Stimulated activated naive CD8-positive, alpha-beta T cell treated with anti-CD3 and anti-CD28 coated beads, Interleukin-15, amount 100 ng/mL, for 72 hours (primary cell): ENCODE measurements around the gene CSF3.

ENCODE experiments used
- ATAC-seq: fragments of 150-1000 bp; cut with Tn5 transposase; 2 replicates; pipeline ENCODE4 v1.10.0; 2021; ENCODE audit warnings: mild to moderate bottlenecking, moderate library complexity
- DNase-seq, 2 donors: peaks; one replicate each; pipeline ENCODE4 v3.0.0; 2021 to 2022
- H3K27ac Mint-ChIP-seq, 2 donors: one replicate each; pipeline ENCODE4 v1.8.0; 2022; ENCODE audit warnings: mild to moderate bottlenecking in 2 of 2, mixed read lengths in 2 of 2, moderate library complexity in 2 of 2
- H3K27me3 Mint-ChIP-seq: one replicate; pipeline ENCODE4 v1.8.0; 2022; ENCODE audit warnings: mixed read lengths
- H3K4me1 Mint-ChIP-seq: one replicate; pipeline ENCODE4 v1.8.0; 2022; ENCODE audit warnings: mild to moderate bottlenecking, mixed read lengths
- H3K4me3 Mint-ChIP-seq, 2 donors: one replicate each; pipeline ENCODE4 v1.8.0; 2022; ENCODE audit warnings: mild to moderate bottlenecking in 2 of 2, mixed read lengths in 2 of 2, moderate library complexity in 1 of 2
- H3K9me3 Mint-ChIP-seq, 2 donors: one replicate each; pipeline ENCODE4 v1.8.0; 2022; ENCODE audit warnings: mixed read lengths in 2 of 2

Gene CSF3

GRCh38 chr17:40015998-40016985, 1.1 kb downstream of the CSF3 start:
- Mint-ChIP-seq H3K27ac (peak overlapping the region in 1 of 2 donors; percentile 19), H3K4me1 (peaks cover 22% of the 10 kb centered on the region), H3K27me3 (peaks cover 9% of the 10 kb centered on the region), H3K4me3 (no peak overlapping the region), H3K9me3 (no peaks in the 10 kb centered on the region)
- DNase-seq (no peak), ATAC-seq (no peak)

DNA sequence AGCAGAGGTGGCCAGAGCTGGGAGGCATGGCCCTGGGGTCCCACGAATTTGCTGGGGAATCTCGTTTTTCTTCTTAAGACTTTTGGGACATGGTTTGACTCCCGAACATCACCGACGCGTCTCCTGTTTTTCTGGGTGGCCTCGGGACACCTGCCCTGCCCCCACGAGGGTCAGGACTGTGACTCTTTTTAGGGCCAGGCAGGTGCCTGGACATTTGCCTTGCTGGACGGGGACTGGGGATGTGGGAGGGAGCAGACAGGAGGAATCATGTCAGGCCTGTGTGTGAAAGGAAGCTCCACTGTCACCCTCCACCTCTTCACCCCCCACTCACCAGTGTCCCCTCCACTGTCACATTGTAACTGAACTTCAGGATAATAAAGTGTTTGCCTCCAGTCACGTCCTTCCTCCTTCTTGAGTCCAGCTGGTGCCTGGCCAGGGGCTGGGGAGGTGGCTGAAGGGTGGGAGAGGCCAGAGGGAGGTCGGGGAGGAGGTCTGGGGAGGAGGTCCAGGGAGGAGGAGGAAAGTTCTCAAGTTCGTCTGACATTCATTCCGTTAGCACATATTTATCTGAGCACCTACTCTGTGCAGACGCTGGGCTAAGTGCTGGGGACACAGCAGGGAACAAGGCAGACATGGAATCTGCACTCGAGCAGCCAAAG, 2.3 kb downstream of the CSF3 start:
- peak overlapping the region in 1 of 2 donors; percentile 89 for H3K27ac Mint-ChIP-seq
- no peak for ATAC-seq
- no peak for DNase-seq
- peaks cover 10% of the 10 kb centered on the region for H3K4me1 Mint-ChIP-seq
- H3K4me3 Mint-ChIP-seq, result no peak overlapping the region
- H3K9me3 Mint-ChIP-seq, result no peaks in the 10 kb centered on the region
- peaks cover 2% of the 10 kb centered on the region for H3K27me3 Mint-ChIP-seq

DNA sequence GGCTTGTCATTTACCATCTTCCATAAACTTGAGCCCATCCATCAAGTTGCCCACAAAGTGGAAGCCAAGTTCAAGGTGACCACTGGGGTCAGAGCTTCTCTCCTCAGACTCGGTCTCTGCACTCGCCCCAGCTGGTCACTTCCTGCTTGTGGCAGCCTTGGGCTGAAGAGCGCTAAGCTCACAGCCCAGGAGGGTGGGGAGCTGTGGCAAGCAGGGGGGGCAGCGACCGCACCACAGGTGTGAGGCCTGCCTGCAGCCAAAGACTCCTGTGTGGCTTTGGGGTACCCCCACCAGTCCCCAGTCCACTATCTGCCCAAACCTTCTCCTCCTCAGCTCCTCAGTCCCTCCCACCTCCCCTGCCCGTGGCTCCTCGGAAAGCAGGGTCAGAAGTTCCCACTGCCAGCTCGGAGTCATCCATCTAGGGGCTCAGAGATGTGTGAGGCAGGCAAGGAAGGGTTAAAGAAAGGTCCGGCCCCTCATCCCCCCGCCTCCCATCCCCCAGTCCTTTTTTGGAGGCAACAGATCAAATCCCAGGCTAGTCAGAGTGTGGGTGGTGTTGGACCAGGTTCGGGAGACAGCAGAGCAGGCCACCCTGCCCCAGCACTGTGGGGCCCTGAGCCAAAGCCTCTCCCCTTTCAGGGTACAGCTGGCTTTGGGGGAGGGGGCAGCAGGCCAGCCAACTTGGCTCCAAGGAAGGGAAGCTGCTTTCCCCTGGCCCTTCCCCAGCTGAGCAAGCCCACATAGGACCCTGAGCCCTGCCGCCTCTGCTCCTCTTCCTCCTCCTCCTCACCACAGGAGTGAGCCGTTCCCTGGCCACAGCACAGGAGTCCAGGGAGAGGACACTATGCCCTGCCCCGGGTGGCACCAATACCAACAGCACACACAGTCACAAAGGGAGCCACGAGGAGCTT, 3.2 kb downstream of the CSF3 start:
- H3K4me3 Mint-ChIP-seq, result no peak overlapping the region
- no peaks in the 10 kb centered on the region for H3K27me3 Mint-ChIP-seq
- DNase-seq (no peak), ATAC-seq (no peak)
- H3K4me1 Mint-ChIP-seq, result peaks cover 7% of the 10 kb centered on the region
- H3K9me3 Mint-ChIP-seq, result no peaks in the 10 kb centered on the region
- H3K27ac Mint-ChIP-seq, result peak overlapping the region in 1 of 2 donors; percentile 77

- Mint-ChIP-seq H3K4me3 (no peak overlapping the region), H3K9me3 (no peaks in the 10 kb centered on the region), H3K27ac (no peak overlapping the region), H3K4me1 (no peaks in the 10 kb centered on the region), H3K27me3 (no peaks in the 10 kb centered on the region)
- DNase-seq (no peak), ATAC-seq (no peak)
These were observed 4.1 kb downstream of the CSF3 start for GRCh38 chr17:40019140-40019991.

GRCh38 chr17:40020146-40020545, 4.9 kb downstream of the CSF3 start:
- Mint-ChIP-seq H3K4me3 (no peak overlapping the region), H3K4me1 (peaks cover 2% of the 10 kb centered on the region), H3K27me3 (no peaks in the 10 kb centered on the region), H3K9me3 (no peaks in the 10 kb centered on the region), H3K27ac (peak overlapping the region in 1 of 2 donors; percentile 57)
- DNase-seq, result no peak
- ATAC-seq, result no peak

- ATAC-seq (no peak), DNase-seq (no peak)
- Mint-ChIP-seq H3K27ac (peak overlapping the region in 1 of 2 donors; percentile 78), H3K27me3 (no peaks in the 10 kb centered on the region), H3K9me3 (no peaks in the 10 kb centered on the region), H3K4me1 (peaks cover 15% of the 10 kb centered on the region), H3K4me3 (no peak overlapping the region)
These were observed 6.3 kb downstream of the CSF3 start for GRCh38 chr17:40021451-40021971.

DNA sequence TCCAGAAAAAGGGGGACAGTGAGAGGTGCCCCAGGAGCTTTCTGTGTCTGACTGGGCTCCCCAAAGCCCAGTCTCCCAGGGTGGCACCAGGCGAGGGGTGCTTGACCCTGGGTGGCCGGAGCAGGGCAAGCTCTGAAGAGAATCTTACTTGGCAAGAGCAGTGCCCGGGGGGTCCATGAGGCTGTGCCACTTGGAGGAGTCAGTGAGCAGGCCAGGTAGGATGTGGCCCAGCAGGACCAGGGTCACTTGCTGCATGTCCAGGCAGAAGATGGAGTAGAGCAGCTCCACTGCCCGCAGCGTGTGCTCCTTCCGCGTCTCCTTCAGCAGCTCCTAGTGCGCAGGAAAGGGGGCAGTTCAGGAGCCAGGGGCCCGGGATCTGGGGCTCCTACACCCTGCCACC, 7.3 kb downstream of the CSF3 start:
- Mint-ChIP-seq H3K4me3 (no peak overlapping the region), H3K27ac (no peak overlapping the region), H3K4me1 (peaks cover 24% of the 10 kb centered on the region), H3K27me3 (no peaks in the 10 kb centered on the region), H3K9me3 (no peaks in the 10 kb centered on the region)
- no peak for DNase-seq
- no peak for ATAC-seq

GRCh38 chr17:40022961-40023541, 7.8 kb downstream of the CSF3 start:
- H3K27ac Mint-ChIP-seq, result no peak overlapping the region
- DNase-seq (no peak), ATAC-seq (no peak)
- H3K27me3 Mint-ChIP-seq, result no peaks in the 10 kb centered on the region
- H3K9me3 Mint-ChIP-seq, result no peaks in the 10 kb centered on the region
- H3K4me3 Mint-ChIP-seq, result no peak overlapping the region
- H3K4me1 Mint-ChIP-seq, result peaks cover 24% of the 10 kb centered on the region

DNA sequence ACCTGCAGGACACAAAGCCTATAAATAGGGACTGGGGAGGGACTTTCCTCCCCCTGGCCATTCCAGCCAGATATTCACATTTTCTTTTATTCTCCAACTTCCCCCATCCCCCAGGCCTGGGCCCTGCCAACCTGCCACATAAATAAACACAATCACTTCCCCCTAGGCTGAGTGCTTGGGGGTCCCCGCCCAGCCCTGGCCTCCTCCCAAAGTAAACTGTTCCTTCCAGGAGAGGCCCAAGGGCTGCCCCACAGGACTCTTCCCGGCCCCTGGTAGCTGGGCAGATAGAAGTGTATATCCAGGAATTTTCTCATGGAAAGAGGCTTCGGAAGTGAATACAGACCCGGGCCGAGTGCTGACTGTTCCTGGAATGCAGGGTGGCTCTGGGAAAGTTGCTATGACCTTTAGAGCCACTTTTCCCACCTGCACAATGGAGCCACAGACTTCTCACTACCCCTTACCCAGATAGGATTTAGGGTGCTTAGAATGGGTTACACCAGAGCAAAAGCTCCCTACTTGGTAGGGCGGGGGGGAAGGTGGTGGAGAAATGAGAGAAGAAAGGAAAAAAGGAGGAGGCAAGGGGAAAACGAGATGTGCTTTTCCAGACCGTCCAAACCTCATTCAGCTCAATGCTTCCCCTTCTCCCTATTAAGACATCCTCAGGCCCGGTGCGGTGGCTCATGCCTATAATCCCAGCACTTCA, 8.5 kb downstream of the CSF3 start:
- Mint-ChIP-seq H3K27ac (peak overlapping the region in 1 of 2 donors; percentile 89), H3K4me3 (no peak overlapping the region)

DNA sequence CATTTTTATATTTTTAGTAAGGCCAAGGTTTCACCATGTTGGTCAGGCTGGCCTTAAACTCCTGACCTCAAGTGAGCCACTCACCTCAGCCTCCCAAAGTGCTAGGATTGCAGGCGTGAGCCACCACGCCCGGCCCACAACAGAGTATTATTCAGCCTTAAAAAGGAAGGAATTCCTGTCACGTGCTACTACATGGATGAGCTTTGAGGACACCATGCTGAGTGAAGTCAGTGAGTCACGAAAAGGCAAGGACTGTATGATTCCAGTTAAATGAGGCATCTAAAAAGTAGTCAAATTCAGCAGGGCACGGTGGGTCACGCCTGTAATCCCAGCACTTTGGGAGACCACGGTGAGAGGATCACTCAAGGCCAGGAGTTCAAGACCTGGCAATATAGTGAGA, 9.7 kb downstream of the CSF3 start:
- DNase-seq, result no peak
- Mint-ChIP-seq H3K27ac (peak overlapping the region in 1 of 2 donors; percentile 29), H3K4me1 (peaks cover 24% of the 10 kb centered on the region), H3K4me3 (no peak overlapping the region), H3K27me3 (no peaks in the 10 kb centered on the region), H3K9me3 (no peaks in the 10 kb centered on the region)
- no peak for ATAC-seq

More for the DNA sequence above, 8.5 kb downstream of the CSF3 start:
- ATAC-seq (no peak), DNase-seq (no peak)
- Mint-ChIP-seq H3K4me1 (peaks cover 24% of the 10 kb centered on the region), H3K9me3 (no peaks in the 10 kb centered on the region), H3K27me3 (no peaks in the 10 kb centered on the region)

DNA sequence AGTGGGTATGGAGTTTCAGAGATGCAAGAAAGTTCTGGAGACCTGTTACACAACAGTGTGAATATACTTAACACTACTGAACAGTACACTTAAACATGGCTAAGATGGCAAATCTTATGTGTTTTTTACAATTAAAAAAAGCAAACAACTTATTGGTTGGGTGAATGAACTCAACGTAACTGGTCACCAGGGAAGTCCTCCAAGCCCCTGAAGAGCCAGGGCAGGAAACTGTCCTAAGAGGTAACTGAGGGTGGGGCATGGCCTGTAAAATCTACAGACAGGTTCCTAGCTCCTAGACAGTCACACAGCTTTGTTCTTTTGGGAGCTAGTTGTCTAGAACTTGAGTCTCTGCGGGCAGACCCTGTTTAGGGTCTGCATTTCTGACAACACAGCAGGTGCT, 10.3 kb downstream of the CSF3 start:
- ATAC-seq, result no peak
- H3K27ac Mint-ChIP-seq, result peak overlapping the region in 1 of 2 donors; percentile 0
- H3K9me3 Mint-ChIP-seq, result no peaks in the 10 kb centered on the region
- DNase-seq, result no peak
- no peaks in the 10 kb centered on the region for H3K27me3 Mint-ChIP-seq
- peaks cover 24% of the 10 kb centered on the region for H3K4me1 Mint-ChIP-seq
- H3K4me3 Mint-ChIP-seq, result no peak overlapping the region

DNA sequence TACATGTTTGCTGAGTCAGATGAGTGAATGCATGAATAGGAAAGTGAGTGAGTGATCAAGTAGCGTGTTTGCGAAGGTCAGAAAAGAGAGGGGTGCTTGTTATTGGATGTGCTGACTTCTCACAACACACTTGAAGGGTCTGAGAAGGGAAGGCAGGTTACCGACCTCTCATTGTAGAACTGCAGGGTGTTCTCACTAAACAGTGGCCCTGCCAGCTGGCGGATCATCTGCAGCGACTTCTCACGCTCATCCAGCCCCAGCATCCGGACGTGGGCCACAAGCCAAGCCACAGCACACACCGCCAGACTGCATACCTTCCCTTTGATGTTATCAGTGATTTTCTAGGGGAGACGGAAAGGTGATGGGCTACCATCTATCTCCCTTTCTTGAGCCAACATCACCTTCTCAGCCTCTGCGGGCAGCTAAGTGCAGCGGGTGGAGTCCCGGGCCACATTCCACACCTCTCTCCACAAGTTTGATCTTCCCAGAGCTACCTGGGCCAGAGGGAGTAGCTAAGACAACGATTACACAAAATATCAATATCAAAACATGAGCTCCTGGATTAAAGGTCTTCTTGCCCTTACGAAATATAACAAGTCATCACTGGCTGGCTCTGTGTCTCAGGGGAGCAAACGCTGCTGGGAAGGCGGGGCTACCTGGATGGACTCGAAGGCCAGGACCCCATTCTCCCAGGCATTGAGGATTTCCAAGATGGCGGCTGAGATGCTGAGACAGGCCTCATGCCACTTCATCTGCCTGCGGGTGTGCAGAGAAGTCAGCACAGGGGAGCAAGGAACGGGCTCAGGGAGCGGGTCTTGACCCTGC, 11.0 kb downstream of the CSF3 start:
- no peaks in the 10 kb centered on the region for H3K9me3 Mint-ChIP-seq
- DNase-seq, result no peak
- no peak for ATAC-seq
- H3K4me3 Mint-ChIP-seq, result peak overlapping the region in 1 of 2 donors; percentile 1
- H3K27me3 Mint-ChIP-seq, result no peaks in the 10 kb centered on the region
- peaks cover 24% of the 10 kb centered on the region for H3K4me1 Mint-ChIP-seq
- peak overlapping the region in 1 of 2 donors; percentile 0 for H3K27ac Mint-ChIP-seq
